ENCODE measurements around the gene KRTAP10-1.

Gene KRTAP10-1

DNA sequence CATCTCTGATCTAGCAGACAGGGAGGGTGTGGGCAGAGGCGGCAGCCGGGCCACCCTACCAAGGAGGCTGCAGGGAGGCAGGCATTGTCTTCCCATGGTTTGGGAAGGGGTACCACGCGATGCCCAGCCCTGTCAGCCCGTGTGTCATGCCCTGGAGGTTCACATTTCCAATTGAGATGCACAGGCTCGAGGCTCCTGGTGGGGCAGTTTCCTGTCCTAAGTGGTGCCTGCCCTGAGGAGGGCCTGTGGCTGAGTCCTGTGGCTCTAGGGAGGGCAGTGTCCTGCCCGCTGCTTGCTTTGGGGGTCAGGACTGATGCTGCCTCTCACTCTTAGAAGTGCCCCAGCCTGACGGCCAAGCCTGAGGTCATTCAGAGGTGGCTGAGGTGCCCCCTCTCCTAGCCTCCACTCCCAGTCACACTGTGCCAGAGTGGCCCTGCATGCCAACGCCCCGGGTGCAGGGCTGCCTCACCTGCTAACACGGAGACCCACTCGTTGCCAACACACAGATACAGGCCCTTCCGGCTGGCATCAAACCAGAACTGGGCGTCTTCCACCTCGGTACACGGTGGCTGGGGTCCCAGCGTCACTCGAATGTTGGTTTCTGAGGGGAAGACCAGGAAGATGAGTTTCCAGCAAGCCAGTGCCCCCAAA, 11.9 kb downstream of the KRTAP10-1 start:
- no peak overlapping the region for H3K27ac ChIP-seq
- no peak for TF ChIP-seq ZFX (IDR thresholded peaks at IDR 0.05)
- TF ChIP-seq, protein P1, sequence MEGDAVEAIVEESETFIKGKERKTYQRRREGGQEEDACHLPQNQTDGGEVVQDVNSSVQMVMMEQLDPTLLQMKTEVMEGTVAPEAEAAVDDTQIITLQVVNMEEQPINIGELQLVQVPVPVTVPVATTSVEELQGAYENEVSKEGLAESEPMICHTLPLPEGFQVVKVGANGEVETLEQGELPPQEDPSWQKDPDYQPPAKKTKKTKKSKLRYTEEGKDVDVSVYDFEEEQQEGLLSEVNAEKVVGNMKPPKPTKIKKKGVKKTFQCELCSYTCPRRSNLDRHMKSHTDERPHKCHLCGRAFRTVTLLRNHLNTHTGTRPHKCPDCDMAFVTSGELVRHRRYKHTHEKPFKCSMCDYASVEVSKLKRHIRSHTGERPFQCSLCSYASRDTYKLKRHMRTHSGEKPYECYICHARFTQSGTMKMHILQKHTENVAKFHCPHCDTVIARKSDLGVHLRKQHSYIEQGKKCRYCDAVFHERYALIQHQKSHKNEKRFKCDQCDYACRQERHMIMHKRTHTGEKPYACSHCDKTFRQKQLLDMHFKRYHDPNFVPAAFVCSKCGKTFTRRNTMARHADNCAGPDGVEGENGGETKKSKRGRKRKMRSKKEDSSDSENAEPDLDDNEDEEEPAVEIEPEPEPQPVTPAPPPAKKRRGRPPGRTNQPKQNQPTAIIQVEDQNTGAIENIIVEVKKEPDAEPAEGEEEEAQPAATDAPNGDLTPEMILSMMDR (conservative IDR thresholded peaks at IDR 0.05): no peak

DNA sequence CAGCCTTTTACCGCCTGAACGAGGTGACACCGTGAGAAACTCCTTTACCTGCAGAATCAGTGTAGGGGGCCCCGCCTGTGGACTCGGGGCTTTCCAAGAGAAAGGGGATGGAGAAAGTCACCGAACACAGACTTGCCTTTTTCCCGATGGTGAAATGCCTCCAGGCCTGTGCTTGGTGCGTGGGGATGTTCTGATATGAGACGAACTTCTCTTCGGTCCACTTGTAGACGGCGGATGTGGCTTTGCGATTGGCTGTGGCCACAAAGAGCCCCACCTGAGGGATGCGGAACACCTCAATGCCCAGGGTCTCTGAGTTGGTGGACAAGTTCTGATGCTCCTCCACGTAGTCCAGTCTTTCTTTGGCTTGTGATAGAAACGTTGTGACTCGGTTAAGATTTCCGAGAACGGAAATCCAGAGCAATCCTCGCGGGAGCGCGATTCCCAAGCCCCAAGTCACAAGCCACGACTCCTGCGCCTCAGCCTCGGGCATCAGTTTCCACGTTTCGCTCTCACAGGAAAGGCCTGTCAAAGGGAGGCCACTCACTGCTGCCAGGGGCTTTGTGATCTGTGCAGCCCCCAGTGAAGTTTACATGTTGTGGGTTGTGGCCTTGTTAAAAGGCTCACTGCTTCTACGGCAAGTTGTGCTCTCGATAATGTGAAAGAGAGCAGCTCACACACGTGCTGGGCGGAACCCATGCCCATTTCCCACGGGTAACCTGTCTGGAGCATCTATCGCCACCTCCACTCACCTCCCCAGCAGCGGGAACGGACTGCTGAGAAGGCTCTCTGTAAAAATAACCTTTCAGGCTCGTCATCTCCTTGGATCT, 12.6 kb downstream of the KRTAP10-1 start:
- TF ChIP-seq ZFX (IDR thresholded peaks at IDR 0.05): no peak
- TF ChIP-seq, protein P1 (conservative IDR thresholded peaks at IDR 0.05): no peak
- no peak overlapping the region for H3K27ac ChIP-seq

DNA sequence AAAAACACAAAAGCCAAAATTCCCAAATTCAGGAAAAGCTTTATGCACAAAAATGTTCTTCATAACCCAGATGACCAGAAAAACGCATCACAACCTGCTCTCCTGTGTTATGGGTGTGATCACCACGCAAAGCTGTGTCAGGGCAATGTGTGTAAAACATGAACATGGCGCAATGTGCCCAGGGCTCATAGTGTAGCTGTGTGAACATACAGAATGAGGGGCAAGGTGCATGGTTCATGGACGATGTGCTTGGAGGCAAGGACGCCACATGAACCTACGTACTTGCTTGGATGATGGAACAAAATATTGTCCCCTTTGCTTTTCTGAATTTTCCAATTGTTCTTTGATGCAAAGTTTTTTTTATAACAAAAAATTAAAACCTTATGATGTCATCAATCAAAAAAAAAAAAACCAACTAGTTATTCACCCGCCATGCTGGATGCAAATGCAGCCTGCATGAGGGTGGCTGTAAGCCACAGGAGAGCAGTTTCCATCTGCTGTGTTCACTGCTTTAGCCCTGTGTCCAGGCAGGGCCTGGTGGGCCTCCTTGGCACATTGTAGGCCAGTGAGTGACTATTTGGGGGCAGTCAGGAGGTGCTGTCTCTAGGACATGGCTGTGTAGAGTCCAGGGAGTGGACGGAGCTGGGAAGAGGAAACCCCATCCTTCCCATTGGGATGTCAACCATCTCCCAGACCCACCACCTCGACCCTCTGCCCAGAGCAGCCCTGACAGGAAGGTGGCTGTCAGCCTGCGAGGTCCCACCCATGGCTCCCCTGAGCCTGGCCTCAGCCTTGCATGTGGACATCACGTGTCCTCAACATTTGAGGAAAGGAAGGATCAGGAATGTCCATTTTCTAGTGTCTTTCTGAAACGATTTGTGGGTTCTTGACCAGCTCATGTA, 13.6 kb downstream of the KRTAP10-1 start:
- TF ChIP-seq, protein P1 (conservative IDR thresholded peaks at IDR 0.05): no peak
- TF ChIP-seq ZFX (IDR thresholded peaks at IDR 0.05): no peak
- H3K27ac ChIP-seq: no peak overlapping the region

DNA sequence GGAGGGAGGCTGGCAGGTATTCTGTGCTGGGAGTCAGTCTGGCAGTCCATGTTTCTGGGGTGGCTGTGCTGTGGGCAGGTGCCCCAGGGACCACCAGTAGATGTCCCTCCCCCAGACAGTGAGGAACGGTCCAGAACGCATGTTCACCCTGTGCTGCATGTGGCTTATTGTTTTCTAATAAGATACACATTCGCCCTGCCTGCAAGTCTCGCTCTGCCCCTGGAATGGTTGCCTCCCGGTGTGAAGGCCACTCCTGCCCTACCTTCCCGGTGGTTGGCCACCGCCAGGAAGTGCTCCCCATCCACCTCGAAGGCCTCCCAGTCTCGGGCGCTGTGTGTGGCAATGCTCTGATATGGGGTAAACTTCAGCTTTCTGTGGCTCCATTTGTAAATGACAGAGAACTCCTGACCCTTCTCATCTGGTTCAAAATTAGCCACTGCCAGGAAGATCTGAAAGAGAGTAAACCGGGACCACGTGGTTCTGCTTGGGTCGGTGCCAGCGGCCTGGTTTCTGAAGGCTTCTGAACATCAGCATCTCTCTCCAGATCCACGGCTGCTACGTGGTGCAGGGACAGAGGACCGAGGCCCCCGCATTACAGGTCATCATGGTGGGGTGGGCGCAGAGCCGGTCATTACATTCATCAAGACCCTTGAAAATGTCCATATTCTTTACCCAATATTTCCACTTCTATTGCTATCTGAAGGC, 14.5 kb downstream of the KRTAP10-1 start:
- no peak for TF ChIP-seq ZFX (IDR thresholded peaks at IDR 0.05)
- TF ChIP-seq, protein P1 (conservative IDR thresholded peaks at IDR 0.05): no peak
- H3K27ac ChIP-seq: no peak overlapping the region

DNA sequence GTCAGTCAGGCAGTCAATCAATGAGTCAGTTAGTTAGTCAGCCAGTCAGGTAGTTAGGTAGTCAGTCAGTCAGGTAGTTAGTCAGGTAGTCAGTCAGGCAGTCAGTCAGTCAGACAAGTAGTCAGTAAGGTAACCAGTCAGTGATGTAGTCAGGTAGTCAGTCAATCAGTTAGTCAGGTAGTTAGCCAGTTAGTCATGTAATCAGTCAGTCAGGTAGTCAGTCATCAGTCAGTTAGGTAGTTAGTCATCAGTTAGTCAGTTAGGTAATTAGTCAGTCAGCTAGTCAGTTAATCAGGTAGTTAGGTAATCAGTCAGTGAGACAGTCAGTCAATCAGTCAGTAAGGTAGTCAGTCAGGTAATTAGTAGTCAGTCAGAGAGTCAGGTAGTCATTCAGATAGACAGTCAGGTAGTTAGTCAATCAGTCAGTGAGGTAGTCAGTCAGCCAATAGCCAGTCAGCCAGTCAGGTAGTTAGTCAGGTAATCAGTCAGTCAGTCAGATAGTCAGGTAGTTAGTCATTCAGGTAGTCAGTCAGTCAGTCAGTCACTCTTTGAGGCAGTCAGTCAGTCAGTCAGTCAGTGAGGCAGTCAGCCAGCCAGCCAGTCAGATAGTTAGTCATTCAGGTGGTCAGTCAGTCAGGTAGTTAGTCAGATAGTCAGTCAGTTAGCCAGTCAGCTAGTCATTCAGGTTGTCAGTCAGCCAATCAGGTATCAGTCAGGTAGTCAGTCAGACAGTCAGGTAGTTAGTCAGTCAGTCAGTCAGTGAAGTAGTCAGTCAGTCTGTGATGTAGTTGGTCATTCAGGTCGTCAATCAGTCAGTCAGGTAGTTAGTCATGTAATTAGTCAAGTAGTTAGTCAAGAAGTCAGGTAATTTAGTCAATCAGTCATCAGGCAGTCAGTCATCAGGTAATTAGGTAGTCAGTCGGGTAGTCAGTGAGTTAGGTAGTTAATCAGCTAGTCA, 15.3 kb downstream of the KRTAP10-1 start:
- H3K27ac ChIP-seq: no peak overlapping the region
- TF ChIP-seq, protein P1 (conservative IDR thresholded peaks at IDR 0.05): no peak
- no peak for TF ChIP-seq ZFX (IDR thresholded peaks at IDR 0.05)
